GDM1 (cell line): ENCODE measurements around the gene TESK2.
"Not testable (repeated sequence)": the region's sequence is repeated elsewhere in the genome, so short reads cannot be mapped to it uniquely, and the experiment has no call there.

Experiments
- DNase-seq: peaks from one replicate; lab custom pipeline; 2025; lab: John Stamatoyannopoulos, UW

TESK2 gene

GRCh38 chr1:45473302-45473701, 17.7 kb downstream of the TESK2 start:
- no peak for DNase-seq

DNA sequence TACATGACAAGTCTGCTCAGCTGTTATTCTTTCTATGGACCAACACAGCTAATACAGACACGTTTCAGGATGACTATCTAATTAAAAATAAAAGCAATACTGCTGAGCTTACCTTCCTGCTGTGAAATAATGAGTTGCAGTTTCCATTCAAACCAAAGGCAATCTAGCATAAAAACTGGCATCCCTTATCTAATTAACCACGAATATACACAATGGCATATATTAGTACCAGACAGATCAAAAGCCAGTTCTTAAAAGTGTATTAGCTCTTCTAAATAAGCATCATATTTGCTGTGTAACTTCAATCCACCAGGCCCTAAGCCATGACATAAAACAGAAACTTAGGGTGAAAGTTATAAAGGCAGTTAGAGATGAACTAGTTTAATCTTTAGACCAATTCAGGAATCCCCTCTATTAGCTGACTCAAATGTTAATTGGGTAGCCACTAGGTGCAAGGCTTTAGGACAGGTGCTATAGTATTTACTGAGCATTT, 20.6 kb downstream of the TESK2 start:
- no peak for DNase-seq

DNA sequence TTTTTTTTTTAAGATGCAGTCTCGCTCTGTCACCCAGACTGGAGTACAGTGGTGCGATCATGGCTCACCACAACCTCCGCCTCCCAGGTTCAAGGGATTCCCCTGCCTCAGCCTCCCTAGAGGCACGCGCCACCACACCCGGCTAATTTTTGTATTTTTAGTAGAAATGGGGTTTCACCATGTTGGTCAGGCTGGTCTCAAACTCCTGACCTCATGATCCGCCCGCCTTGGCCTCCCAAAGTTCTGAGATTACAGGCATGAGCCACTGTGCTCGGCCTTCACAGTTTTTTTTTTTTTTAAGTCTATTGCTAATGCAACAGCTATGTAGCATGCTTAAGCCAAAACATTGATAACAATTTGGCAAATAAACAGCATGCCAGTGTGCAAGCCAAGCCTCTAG, 23.6 kb downstream of the TESK2 start:
- not testable (repeated sequence) for DNase-seq

DNA sequence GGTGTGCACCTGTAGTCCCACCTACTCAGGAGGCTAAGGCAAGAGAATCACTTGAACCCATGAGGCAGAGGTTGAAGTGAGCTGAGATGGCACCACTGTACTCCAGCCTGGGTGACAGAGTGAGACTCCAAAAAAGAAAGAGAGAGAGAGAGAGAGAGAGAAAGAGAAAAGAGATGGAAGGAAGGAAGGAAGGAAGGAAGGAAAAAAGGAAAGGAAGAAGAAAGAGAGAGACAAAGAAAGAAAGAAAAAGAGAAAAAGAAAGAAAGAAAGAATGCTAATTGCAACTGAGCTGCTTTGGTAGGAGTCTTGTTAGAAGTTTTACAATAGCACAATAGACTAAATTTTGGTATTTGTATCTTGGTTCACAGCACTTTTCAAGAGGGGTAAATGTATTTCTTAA, 25.7 kb downstream of the TESK2 start:
- no peak for DNase-seq

GRCh38 chr1:45458894-45459293, 32.1 kb downstream of the TESK2 start:
- DNase-seq, result no peak

- DNase-seq, result no peak
Measured at GRCh38 chr1:45456531-45456930, 34.4 kb downstream of the TESK2 start.

GRCh38 chr1:45455162-45455561, 35.8 kb downstream of the TESK2 start:
- no peak for DNase-seq

DNA sequence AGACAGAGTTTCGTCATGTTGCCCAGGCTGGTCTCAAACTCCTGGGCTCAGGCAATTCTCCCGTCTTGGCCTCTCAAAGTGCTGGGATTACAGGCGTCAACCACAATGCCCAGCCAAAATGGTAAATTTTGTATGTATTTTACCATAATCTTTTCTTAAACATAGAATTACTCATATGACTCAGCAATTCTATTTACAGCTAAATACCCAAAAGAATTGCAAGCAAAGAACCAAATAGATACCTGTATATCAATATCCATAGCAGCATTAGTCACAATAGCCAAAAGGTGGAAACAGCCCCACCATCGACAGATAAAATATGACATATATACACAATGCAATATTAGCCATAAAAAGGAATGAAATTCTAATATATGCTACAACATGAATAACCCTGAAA, 36.5 kb downstream of the TESK2 start:
- no peak for DNase-seq

DNA sequence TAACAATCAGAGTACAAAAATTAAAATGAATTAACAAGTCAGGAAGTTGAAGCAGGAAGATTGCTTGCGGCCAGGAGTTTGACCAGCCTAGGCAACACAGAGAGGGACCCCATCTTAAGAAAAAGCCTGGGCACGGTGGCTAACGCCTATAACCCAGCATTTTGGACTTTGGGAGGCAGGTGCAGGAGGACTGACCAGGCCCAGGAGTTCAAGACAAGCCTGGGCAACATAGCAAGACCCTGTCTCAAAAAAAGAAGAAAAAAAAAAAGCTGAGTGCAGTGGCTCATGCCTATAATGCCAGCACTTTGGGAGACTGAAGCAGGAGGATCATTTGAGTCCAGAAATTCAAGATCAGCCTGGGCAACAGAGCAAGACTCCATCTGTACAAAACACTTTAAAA, 38.5 kb downstream of the TESK2 start:
- DNase-seq, result no peak

DNA sequence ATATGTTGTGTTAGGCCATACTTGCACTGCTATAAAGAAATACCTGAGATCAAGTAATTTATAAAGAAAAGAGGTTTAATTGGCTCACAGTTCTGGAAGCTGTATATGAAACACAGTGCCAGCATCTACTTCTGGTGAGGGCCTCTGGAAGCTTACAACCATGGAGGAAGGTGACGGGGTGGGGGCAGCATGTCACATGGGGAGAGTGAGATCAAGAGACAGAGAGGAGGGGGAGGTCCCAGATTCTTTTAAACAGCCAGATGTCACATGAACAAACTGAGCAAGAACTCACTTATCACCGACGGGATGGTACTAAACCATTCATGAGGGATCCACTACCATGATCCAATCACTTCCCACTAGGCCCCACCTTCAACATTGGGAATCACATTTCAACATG, 42.6 kb downstream of the TESK2 start:
- no peak for DNase-seq

DNA sequence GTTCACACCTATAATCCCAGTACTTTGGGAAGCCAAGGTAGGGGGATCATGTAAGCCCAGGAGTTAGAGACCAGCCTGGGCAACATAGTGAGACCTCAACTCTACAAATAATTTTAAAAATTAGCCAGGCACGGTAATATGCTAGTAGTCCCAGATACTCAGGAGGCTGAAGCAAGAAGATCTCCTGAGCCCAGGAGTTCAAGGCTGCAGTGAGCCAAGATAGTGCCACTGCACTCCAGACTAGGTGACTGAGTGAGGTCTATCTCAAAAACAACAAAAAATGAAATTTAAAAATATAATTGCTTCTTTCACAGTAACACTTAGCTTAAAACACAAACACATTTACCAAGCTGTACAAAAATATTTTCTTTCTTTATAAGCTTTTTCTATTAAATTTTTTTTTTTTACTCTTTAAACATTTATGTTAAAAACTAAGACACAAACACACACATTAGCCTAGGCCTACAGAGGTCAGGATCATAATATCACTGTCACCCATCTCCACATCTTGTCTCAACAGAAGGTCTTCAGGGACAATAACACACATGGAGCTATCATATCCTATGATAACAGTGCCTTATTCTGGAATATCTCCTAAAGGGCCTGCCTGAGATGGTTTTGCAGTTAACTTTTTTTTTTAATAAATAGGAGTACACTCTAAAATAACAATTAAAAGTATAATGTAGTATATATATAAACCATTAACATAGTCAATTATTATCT, 43.9 kb downstream of the TESK2 start:
- no peak for DNase-seq

DNA sequence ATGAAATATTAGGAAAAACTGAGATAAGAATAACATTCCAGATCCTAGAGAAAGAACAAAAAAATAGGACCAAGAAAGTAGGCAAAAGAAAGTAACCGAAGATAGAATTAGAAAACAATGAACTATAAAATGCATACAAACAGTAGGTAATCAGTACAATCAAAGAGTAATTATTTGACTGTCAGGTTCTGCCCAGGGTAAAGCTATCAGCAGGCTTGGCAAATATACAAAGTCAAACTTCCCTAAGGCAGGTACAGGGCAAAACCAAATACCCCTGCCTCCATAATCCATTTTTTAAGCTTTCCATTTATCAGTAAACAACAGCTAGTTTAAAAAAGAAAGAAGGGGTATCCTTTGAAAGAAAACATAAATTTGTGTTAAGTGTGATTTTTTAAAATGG, 44.4 kb downstream of the TESK2 start:
- DNase-seq, result no peak

DNA sequence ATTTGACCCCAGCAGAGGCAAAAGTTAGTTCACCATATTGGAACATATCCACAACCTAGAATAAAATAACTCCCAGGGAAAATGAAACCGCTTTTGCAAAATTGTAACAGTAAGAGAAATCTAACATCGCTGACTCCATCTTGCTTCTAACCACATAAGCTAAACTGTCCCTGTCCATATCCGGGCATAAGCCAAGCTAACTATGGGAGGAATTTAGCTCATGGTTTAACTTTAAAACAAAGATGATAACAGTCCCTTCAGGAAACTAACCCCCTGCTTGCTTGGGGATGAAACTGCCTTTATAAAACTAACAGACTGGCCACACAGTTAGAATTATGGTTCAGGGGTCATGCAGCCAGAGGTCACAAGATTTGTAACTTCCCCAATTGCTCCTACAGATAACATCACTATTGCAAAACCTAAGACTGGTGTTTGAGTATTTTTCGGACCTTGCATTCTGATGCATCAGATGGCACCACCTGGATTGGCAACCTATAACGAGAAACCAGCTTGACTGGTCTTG, 46.3 kb downstream of the TESK2 start:
- DNase-seq, result no peak

DNA sequence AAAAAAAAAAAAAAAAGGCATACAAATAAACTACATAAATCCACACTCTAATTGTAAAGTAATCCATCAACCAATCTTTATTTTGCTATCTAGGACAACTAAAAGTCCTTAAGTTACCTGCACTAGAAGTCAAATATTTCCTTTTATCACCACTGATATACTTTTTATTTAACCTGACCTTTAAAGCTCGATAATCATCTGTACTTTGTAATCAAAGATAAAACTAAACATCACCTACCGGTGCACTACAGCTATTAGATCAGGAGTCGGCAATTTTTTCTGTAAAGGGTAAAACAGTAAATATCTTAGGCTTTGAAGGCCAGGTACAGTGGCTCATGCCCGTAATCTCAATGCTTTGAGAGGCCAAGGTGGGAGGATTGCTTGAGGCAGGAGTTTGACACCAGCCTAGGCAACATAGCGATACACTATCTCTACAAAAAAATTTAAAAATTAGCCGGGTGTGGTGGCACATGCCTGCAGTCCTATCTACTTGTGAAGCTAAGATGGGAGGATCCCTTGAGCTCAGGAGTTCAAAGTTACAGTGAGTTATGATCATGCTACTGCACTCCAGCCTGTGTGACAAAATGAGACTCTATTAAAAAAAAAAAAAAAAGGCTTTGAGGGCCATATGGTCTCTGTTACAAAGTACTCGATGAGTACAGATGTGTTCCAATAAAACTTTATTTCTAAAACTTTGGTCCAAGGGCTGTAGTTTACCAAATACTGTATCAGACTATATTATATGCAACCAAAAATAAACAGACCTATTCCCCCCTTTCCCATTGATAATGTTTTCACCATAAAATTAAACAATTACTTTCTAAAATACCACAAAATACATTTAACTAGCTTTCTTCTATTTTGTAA, 47.1 kb downstream of the TESK2 start:
- DNase-seq, result no peak

DNA sequence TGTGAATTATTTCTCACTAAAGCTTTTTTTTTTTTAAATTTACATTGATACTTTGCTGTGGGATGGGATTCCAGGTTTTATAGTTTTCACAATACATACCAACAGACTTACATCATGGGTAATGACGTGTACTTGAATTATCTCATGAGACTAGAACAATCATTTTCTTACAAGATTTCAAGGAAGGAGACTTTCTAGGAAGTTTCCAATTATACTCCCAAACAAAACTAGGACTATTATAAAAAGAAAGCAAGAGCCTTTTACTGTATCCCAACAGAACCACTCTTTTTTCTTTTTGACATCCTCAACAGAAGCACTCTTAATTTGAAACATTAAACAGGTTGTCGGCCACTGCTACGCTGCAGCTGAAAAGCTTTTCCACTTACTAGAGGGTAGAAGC, 48.7 kb downstream of the TESK2 start:
- DNase-seq, result no peak

DNA sequence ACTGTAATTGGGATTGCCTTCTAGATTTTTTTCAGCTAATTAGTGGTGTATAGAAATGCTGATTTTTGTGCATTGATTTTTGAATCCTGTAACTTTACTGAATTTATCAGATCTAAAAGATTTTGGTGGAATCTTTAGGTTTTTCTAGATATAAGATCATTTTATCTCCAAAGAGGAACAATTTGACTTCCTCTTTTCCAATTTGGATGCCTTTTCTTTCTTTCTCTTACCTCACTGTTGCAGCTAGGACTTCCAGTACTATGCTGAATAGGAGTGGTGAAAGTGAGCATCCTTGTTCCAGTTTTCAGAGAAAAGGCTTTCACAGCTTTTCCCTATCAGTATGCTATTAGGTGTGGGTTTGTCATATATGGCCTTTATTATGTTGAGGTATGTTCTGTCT, 53.6 kb downstream of the TESK2 start:
- no peak for DNase-seq

DNA sequence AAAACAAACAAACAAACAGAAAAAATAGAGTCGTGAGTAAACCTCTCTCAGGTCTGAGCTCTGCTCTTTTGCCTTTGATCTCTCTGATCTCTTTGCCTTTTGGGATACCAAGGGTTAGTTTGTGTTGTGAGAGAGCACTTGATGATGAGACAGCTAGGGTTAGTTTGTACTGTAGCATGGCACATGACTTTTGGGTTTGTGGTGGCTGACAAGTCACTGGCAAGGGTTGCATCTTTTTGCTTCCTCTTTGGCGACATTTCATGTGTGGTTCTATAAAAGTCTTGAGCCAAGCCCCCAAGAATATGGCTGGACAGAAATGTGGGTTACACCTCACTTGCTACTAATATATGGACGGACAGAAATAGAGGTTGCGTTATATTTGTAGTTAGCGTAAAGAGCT, 60.5 kb downstream of the TESK2 start:
- no peak for DNase-seq

DNA sequence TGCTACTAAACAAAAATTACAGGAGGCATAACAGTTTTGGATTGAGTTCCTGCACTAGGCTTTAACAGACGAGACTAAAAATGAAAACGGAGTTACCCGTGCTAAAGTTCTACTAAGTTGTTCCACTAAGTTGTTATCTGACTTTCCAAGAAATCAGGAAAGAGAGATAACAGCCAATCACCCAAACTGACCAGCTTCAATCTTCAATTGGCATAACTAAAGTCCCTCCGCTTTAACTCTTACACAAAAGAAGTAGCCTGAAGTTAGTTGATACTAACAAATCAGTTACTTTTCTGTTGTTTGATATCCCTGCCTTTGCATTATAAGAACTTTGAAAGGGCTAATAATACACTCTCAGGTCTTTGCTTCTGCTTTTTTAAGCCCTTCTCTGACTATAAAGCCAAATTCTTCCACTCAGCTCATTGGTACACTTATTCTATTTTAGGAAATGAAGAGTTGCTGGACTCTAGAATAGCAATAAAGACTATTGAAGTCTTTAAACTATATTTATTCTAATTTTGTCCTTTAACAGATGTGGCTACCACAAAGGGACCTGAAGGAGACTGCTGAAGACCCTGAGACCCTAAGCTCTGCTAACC, 61.3 kb downstream of the TESK2 start:
- DNase-seq, result no peak

DNA sequence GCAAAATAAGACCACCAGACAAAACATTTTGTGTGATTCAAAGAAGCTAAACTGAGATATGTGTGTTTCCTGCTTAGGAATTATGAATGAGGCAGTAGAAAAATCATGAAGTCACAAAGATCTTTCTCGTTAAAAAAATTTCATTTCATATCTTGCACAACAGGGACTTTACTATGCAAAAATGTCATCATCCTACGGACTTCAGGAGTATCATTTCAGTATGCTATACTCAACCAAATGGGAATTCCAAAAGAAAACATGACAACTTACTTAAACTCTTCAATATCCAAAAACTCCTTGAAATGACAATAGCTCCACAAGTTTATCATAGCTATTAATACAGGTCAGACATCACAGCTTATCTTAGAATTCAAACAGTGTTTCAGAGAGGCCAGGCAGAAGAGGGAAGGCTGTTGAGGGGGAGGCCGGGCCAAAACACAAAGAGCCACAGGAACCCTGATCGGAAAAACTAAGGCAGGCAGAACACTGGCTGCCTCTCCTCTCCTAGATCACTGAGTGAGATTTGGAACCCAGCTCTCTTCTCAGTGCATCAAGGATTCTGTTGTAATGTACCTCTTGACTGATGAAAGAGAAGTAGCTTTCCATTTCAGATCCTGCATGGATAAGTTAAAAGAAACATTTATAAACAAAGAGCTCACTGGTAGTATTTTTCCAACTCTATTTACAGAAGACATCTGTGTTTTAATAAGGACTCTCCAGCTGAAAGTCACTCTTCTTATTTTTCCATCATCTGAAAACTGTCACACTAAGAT, 66.9 kb downstream of the TESK2 start:
- DNase-seq, result no peak

DNA sequence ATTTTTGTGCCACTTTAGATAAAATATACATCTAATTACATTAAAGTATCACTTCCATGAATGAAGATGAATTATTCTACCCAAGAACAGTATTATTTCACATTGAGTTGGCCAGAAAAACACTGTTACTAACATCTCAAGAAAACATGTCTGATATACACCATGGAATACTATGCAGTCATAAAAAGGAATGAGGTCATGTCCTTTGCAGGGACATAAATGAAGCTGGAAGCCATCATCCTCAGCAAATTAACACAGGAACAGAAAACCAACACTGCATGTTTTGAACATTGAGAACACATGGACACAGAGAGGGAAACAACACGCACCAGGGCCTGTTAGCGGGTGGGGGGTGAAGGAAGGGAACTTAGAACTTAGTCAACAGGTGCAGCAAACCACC, 69.0 kb downstream of the TESK2 start:
- DNase-seq, result no peak

GRCh38 chr1:45414746-45415145, 76.2 kb downstream of the TESK2 start:
- no peak for DNase-seq

DNA sequence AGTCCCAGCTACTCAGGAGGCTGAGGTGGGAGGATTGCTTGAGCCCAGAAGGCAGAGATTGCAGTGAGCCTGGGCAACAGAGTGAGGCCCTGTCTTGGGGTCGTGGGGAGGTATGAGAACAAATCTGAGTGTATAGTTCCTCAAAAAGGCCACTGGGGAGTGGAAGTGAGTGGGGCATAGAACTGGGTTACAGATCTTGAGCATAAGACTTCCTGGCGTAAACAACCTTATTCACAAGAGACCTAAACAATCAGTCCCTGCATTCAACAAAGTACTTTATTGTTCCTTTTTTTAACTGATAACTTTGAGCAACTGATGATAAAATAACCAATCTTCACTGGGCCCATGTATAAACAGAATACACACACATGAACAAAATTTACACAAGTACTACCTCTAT, 78.1 kb downstream of the TESK2 start:
- DNase-seq, result no peak
